GM20000 (cell line): ENCODE data around the gene SCAF8.
"Not testable (repeated sequence)": the region's sequence is repeated elsewhere in the genome, so short reads cannot be mapped to it uniquely, and the experiment has no call there.

Source experiments
- DNase-seq: peaks from one replicate; pipeline ENCODE4 v3.0.0; 2012; ENCODE audit warnings: low spot score
- CTCF ChIP-seq: IDR thresholded peaks from 2 replicates; pipeline ENCODE4 v1.5.1; 2012; ENCODE audit warnings: mild to moderate bottlenecking, control low read depth; ENCODE audit errors: extremely low read depth, missing control alignments

Gene SCAF8

GRCh38 chr6:154805288-154805911 is 72.2 kb downstream of the SCAF8 start:
- no peak for TF ChIP-seq CTCF
- peak; percentile 34 for DNase-seq

GRCh38 chr6:154806804-154807203 is 73.6 kb downstream of the SCAF8 start:
- TF ChIP-seq CTCF, result no peak
- no peak for DNase-seq

DNA sequence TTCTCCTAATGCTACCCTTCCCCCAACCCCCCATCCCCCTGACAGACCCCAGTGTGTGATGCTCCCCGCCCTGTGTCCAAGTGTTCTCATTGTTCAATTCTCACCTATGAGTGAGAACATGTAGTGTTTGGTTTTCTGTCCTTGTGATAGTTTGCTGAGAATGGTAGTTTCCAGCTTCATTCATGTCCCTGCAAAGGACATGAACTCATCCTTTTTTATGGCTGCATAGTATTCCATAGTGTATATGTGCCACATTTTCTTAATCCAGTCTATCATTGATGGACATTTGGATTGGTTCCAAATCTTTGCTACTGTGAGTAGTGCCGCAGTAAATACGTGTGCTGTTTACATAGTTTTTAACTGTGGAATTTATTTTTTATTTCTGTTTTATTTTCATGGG is 78.4 kb downstream of the SCAF8 start:
- DNase-seq, result not testable (repeated sequence)

DNA sequence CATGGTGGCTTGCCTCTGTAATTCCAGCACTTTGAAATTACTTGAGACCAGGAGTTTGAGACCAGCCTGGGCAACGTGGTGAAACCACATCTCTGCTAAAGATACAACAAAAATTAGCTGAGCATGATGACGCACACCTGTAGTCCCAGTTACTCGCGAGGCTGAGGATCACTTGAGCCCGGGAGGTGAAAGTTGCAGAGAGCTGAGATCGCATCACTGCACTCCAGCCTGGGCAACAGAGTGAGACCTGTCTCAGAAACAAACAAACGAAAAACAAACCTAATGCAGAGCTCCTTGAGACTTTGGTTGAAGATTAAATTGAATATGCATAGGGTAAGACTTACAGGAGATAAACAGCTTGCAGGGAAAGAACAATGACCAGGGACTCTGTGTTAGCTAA is 80.8 kb downstream of the SCAF8 start:
- DNase-seq, result no peak
- no peak for TF ChIP-seq CTCF

DNA sequence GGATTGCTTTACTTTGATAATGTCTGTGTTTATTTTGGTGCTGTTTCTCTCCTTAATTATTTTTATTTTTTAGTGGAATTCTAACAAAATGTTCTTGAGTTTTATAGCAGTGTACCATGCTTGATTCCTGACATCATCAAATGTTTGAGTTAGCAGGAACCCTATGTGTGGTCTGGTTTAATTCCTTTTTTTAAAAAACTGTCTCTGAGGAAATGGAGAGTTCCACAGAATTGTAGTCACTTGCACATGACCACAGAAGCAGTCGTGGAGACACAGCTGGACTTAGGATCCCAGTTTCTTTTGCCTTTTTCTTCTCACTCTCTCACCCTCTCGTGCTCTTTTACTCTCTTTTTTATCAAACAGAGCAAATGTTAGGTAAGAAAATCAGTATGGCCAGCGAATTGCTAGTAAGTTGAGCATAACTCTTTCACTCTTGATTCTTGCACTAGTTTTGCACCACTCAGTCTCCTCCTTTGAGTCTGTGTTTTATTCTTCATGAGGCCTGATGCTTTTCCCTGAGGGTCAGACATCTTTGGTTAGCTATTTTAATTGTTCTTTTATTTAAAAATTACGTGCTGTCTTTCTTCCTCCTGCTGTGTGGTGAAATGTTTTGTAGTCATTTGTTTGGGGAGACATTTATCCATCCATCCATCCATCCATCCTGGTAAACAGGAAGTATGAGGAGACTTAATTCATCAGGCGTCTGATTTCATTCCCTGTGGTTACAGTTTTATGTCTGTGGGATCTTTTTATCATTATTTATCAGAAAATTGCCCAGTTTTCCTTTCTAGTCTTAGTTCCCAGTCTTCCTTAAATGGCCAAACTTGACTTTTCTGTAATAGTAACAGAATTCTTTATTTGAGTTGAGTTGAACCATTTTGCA is 83.0 kb downstream of the SCAF8 start:
- no peak for TF ChIP-seq CTCF
- no peak for DNase-seq

- no peak for DNase-seq
- no peak for TF ChIP-seq CTCF
Measured at GRCh38 chr6:154821099-154821498, 87.9 kb downstream of the SCAF8 start.

DNA sequence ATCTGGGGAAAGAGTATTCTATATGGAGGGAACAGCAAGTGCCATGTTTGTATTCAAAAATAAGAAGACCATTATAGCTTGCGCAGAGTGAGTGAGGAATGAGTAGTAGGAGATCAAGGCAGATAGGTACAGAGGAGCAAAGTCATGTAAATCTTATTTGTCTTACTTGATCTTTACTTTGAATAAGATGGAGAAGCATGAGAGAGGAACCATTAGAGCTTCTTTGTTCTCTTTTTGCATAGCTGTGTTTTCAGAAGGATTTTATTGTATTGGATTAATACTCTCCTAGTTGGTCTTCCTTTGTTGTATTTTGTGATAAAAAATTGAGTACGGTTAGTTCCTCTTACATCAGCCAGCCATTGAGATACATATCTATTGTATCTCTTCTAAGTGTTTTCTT is 88.4 kb downstream of the SCAF8 start:
- no peak for TF ChIP-seq CTCF
- DNase-seq, result no peak
